ENCODE data around the gene BCR.

GRCh38 chr22:23274891-23275694, 94.8 kb downstream of the BCR start:
- TF ChIP-seq CTCF (optimal IDR thresholded peaks at IDR 0.05 in 1 of 3, IDR thresholded peaks at IDR 0.05 in 1 of 3, conservative IDR thresholded peaks at IDR 0.05 in 1 of 3; ENCODE audit: extremely low read depth in 1 of 3, insufficient read depth in 2 of 3, low read length in 3 of 3) (no peak), EZH2 (IDR thresholded peaks at IDR 0.05; ENCODE audit: low read length) (no peak)
